Activated T-cell treated with anti-CD3 and anti-CD28 coated beads for 1 hour (primary cell): ENCODE measurements around the gene SLC2A13.
"Not testable (repeated sequence)": the region's sequence is repeated elsewhere in the genome, so short reads cannot be mapped to it uniquely, and the experiment has no call there.

Experiments
- DNase-seq: peaks from one replicate; pipeline ENCODE4 v3.0.0-alpha.2; 2020; ENCODE audit warnings: low read depth

SLC2A13 gene

DNA sequence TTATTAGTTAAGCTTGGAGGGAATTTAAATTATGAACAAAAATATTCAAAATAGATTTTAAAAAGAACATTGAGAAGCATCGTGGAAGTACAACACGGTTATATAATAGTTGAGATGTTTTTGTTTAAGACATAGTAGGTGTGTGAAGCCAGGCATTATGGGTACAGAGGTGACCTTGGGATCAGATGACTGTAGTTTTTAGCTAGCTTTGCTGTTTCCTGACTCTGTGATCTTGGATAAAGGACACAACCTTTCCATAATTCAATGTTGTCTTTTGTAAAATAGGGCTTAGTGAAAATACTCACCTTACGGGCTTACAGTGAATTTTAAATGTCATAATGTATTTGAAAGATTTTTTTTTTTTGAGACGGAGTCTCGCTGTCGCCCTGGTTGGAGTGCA lies 239.7 kb downstream of the SLC2A13 start:
- DNase-seq, result no peak

DNA sequence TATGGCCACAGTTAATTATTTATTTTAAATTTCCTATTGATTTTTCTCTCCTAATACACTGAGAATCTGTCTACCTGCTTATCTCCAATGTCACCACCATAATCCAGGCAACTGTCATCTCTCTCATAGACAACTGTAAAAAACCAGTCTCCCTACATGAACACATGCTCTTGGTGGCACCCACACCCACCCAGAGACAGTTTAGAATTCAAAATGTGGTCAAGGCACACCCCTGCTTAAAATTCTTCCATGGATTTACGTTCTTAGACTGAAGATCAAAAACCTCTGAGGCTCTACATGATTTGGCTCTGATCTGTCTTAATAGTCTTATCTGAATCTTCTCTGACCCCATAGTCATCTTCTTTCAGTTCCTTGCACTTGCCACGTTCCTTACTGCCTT lies 245.2 kb downstream of the SLC2A13 start:
- no peak for DNase-seq

DNA sequence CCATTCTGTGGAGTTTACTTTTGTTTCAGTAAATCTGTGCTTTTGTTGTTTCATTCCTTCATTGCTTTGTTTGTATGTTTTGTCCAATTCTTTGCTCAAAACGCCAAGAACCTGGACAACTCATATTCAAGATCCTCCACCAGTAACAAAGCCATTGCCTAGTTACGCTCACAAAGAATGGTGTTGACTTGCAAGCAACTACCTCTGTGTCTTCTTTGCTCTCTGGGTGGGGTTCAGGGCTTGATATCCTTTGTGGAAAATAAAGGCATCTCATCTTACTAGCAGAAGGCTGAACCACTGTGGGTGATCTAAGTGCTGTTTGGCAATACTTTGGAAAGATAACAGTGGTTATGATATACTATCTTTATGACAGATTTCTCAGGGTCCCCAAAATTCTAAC lies 252.9 kb downstream of the SLC2A13 start:
- DNase-seq, result no peak

DNA sequence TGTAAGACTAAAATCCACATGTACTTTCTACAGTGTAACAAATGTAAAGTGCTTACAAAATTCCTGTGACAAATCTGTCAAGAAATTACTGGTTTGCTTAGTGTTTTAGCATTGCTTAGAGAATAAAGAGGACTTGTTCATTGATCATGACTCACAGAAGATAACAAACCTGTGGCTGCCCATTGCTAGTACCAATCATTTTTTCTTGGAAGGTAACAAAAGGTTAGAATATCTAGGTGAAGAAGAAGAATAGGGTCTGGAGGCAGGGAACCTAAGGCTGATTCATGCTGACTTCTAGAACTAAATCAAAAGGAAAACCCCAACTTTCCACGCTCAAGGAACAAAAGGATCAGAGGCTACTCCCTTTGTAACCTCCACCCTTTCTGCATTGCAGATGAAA lies 253.5 kb downstream of the SLC2A13 start:
- no peak for DNase-seq

DNA sequence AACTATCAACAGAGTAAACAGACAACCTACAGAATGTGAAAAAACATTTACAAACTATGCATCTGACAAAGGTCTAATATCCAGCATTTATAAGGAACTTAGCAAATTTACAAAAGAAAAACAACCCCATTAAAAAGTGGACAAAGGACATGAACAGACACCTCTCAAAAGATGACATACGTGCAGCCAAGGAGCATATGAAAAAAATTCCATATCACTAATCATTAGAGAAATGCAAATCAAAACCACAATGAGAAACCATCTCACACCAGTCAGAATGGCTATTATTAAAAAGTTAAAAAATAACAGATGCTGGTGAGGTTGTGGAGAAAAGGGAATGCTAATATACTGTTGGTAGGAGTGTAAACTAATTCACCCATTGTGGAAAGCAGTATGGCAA lies 257.7 kb downstream of the SLC2A13 start:
- DNase-seq, result not testable (repeated sequence)

DNA sequence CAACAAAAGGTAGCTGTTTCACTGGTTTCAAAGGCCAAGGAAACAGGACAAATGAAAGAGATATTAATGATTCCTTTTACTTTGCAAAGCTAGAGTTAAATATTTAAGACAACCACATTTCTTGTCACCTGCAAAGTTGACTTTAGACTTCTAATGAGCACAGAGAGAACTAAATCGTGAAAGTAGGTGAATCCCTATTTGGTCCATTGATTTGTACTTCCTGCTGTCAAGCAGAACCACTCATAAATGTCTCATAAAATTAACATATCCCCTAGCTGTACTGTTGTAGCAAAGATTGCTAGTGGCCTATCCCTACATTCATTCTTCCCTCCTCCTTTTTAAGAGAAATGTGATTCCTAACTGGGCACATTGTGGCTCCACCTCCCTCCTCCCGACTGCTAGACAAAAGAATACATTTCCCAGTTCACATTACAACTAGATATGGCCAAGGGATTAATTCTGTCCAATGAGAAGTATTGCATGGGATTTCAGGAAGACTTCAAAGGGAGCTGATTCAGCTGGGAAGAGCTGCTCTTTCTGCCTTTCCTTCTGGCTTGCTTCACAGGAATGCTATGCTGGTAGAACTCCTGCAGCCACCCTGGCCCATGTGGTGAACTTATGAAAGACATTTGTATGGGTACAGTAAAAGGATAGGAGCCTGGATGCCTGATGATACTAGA lies 258.8 kb downstream of the SLC2A13 start:
- no peak for DNase-seq

DNA sequence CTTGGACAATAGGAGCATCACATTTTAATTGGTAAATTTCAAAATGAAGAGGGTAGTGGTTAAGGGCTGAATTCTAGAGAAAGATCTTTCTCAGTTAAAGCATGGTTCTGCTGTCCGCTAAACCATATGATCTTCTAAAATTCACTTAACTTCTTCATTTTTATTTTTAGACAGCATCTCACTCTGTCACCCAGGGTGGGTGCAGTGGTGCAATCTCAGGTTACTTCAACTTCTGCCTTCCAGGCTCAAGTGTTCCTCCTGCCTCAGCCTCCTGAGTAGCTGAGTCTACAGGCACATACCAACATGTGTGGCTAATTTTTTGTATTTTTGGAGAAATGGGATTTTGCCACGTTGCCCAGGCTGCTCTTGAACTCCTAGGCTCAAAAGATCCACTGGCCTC lies 259.6 kb downstream of the SLC2A13 start:
- no peak for DNase-seq

DNA sequence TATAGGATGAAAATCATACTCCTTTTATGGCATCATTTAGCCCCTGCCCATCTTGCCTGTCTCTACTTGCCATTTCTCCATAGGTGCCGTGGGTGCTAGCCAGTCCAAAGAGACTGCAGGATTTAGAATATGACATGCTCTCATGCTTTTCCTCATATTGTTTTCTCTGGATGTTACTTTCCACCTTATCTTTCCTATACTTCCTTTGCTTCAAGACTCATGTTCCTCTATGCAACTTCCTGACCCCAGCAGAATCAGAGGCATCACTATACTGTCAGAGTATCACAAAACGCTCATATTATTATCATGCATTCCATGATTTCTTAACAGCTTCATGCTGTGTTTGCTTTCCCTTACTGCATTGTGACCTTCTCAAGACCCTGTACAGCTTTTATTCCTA lies 265.5 kb downstream of the SLC2A13 start:
- no peak for DNase-seq

DNA sequence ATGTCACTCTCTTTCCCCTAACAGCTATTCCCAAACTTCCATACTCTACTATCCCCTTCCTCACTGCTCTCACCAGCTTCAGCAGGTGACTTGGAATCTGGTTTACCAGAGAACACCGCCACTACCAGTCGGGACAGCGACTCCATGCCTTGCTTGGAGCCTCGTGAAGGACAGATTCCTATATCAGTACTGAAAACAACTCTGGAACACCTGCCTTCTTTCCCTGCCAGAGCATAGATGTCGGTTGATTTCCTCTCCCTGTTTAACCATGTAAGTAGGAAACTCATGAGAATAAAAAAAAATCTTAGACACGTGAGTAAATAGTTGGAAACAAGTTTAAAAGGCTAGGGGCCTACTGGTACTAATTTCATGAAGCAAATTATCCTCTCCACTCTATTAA lies 266.8 kb downstream of the SLC2A13 start:
- no peak for DNase-seq

DNA sequence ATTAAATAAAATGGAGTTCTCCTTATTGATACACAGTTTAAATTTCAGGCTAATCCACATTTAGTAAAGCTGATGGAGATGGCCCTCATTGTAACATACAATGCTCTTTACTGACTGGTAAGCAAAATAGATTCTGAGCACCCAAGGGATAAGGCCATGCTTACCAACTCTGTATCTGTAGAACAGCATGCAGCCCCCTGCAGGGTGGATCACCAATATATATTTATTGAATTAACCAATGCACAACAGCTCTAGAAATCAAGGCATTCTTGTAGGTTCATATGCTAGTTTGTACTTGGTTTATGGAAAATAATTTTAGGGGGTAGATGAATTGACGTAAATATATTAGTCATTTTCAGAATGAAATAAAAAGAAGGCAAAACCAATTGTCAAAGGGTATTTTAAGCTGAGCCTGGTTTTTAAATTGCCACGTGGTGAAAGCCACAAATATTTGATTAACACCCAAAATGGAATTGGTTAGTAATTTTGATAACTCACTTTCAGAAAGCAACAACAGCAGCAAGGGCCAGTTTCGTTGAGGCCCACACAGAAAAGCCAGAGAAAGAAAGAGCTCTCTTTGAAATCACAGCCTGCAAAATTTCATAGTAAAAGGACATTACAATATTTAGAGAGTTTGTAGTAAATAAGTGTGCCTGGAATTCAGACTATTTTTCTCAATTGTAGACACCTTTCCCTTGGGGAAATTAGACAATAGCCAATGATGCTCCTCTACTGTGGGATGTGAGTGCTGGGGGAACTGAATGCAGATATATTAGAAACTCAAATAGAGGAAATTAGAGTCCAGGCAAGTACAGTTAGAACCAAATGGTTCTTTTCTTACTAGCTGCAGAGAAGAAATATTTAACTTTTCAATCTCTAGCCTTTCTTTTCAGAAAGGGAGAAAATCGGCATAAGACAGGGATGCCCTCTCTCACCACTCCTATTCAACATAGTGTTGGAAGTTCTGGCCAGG lies 270.1 kb downstream of the SLC2A13 start:
- DNase-seq, result no peak

DNA sequence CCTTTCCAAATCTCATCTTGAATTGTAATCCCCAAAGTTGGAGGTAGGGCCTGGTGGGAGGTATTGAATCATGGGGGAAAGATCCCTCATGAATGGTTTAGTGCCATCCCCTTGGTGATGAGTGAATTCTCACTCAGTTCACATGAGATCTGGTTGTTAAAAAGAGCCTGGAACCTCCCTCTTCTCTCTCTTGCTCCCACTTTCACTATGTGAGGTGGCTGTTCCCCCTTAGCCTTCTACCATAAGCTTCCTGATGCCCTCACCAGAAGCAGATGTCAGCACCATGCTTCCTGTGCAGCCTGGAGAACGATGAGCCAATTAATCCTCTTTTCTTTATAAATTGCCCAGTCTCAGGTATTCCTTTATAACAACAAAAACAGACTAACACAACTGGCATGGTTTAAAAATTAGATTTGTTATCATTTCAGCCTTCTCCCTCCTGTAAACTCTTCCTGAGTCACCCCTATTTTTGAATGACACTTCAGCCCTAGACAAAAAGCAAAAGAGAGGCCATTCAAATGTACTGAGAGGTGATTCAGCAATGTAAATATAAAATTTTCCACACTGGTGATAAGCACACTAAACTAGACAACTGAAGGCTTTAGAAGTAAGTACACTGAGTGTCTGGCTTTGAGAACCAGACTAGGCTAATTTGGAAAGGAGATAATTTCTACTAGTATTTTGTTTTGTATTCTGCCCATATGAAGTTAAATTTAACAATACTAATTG lies 274.1 kb downstream of the SLC2A13 start:
- DNase-seq, result no peak

DNA sequence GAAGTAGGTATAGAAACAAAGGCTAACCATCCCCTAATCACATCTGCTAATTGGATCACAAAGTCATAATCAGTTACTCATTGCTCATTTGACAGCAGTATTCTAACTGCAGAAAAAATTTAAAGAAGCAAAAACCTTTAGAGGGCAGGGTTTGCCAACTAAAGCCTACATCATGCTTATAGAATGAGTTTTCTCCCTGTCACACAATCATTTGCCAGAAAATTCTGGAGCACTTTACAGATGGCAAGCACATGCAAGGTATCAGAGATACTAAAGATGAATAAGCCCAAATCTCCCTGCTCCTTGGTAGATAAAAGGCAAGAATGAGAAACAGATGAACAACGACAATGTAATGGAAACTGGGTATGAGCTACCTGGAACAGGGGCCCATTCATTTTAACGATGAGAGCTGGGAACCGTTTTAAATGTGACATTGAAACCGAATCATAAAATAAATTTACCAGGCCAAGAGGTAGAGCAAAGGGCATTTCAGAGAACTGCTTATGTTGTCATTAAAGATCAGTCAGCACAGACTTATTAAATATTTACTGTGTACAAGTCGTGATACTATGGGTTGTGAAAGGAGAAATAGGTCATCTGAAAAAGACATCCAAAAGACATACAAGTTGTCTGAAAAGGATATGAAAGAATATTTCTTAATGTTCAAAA lies 274.9 kb downstream of the SLC2A13 start:
- DNase-seq, result no peak

DNA sequence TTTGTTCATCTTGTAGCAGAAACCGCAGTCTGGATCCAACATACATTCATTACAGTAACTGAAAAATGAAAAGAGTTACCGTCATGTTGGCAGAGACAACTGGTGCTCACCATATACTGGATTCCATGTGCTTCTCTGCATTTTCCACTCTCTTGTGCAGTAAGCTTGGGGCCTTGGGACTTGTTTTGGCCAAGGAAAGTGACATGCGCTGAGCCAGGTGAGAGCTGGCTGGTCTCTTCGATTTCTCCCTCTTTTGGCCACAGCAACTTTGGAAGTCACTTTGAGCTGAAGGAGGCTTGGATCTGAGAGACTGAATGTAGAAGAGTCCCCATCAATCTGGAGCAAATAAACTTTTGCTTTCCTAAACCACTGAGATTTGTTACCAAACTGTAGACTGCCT lies 275.7 kb downstream of the SLC2A13 start:
- no peak for DNase-seq

DNA sequence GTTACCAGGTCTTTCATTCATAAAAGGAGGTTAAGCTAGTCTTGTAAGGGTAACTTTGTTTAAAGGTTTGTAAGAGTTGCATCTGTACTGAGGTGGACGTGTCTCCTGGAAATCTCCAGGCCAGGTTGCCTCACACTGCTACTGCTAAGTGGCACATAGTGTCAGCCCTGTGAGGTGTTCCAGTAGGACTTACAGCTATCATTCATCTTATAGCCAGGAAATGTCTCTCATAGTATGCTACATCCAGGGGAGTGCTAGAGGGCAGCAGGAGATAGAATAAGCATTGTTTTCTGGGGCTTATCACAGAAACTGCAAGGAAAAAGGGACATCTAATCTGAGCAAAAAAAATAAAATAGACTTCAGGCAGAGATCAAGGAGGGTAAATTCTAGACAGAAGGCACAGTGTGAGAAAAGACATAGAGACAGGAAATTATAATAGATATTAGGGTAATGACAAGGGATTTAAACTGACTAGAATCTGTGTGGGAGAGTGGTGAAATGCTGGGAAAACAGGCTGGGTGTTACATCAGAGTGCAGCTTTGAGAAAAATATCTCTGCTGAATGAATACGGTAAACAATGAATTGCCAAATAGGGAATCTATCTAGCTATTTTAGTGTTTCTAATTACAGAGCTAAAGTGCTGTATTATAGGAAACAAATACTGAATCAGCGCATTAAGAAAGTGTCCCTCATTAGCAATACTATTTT lies 281.2 kb downstream of the SLC2A13 start:
- no peak for DNase-seq

DNA sequence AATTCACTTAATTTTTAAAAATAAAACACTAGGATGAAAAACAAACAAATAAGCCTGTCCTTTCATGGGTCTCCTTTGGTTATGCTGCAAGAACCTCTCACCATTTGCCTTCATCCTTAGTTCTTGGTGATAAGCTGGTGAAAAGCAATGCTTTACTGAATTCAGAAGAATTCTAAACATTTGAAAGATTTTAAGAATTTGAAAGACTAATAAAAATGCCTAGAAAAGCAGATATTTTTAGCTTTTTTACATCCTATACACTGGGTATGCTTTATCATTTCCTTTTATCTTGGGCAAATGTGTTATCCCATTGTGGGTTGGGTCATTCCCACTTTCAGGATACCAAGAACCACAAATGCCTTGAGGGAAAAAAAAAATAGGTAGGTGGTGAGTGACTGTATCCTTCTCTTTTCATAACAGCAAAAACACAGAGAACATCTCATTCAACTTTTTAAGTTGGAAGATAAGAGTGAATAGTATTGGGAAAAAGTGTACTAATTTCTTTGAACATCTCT lies 289.2 kb downstream of the SLC2A13 start:
- no peak for DNase-seq

DNA sequence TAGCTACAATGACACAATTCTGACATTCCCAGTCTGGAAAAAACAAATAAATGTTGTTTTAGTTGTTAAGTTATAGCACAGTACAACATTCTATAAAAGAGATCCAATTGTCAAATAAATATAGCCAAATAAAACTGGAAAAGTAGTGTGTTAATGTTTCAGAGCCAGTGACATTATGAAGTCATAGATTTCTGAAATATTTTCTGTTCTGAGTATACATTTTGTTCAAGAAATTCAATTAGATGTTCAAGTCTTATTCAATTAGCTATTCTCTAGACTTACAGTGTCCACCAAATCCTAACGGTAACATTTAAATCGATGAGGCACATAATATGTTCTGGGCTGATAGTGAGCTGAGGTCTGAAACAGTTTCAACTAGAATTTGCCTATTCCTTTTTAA lies 290.1 kb downstream of the SLC2A13 start:
- DNase-seq, result no peak

DNA sequence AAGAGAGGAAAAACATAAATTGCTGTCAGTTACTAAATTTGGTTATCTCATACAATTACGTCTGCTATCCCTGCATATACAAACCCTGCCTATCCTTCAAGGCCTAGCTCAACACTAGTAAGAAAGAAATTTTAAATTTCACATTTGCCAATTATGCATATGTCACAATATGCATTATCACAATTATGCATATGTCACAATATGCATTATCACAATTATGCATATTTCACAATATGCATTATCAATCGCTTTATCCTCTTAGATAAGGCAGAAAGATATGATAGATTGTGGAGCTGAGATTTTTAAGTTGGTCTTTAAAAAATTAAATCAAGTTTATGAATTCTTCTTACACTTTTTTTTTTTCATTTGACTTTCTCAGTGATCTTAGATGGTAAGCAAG lies 291.3 kb downstream of the SLC2A13 start:
- no peak for DNase-seq

DNA sequence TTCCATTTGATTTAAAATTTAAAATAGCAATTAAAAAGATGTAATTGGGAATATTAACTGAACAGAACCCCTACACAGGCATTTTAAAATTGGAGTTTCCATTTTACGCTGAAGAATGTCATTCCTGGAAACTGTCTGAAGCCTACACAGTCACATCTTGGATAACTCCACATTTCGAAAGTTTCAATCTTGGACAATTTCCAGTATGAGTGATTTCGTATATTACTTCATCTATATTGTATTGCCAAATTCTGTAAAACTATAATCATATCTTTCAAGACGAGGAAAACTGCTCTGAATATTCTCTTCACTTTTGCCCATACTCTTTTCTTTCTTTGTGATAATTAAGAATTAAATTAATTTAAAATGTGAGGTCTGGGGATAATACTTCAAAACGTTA lies 292.1 kb downstream of the SLC2A13 start:
- no peak for DNase-seq

DNA sequence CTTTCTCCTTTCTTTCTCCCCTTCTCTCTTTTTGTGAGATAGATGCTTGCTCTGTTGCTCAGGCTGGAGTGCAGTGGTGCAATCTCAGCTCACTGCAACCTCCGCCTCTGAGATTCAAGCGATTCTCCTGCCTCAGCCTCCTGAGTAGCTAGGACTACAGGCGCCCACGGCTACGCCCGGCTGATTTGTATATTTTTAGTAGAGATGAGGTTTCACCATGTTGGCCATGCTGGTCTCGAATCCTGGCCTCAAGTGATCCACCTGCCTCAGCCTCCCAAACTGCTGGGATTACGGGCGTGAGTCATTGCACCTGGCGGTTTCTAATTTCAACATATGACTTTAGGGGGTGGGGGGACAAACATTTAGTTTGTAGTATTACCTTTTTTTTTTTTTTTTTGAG lies 293.4 kb downstream of the SLC2A13 start:
- DNase-seq, result not testable (repeated sequence)

DNA sequence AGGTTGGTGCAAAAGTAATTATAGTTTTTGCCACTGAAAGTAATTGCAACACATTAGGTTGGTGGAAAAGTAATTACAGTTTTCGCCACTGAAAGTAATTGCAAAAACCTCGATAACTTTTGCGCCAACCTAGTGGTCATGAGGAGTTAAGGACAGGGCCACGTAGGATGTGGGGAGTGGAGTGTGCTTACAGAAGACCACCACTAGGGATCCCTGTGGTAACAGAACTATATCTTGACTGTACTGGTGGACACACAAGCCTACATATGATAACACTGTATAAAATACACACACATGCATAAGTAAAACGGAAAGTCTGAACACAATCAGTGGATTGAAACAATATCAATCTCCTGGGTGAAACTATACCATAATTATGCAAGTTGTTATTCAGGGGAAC lies 298.8 kb downstream of the SLC2A13 start:
- no peak for DNase-seq

DNA sequence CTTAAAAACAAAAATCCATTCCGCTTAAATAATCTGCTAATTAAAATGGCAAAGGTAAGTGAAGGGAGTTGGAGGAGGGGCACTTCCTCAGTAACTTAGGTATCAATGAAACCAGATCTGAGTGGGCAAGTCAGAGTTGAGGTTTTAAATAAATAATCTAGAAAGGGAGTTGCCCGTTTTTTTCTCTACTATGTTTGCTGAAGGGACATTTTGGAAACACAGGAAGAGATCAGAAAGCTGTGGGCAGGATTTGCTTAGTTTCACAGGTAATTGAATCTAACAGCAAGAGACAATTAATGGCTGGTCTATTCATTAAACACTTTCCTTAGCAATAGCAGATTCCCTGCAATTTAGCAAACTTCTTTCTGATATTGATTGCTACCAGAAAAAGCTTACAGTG lies 300.2 kb downstream of the SLC2A13 start:
- DNase-seq, result no peak
